ENCODE results near the gene BMP10.

DNA sequence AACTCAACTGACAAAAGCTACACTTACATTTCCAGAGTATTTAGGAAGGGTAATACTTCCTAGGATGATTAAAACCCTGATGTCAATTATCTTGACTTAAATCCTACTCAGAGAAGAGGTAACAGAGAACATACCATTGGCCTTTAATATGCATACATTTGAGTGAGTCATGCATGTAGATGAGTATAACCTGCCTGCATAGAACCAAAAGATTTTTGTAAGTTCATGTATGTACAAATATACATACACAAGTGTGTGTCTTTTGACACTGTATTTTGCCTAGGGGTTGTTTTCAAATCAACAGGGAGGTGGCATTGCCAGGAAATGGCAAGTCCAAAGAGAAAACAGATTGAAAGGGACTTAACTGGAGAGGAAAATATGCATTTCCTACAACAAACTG, 6.1 kb downstream of the BMP10 start:
- TF ChIP-seq CTCF (IDR thresholded peaks at IDR 0.05; ENCODE audit: low read length) (no peak), EZH2 (IDR thresholded peaks at IDR 0.05; ENCODE audit: borderline replicate concordance, low read length) (no peak)
